Activated T-helper 9 cell treated with anti-CD3 and anti-CD28 coated beads, Interleukin-2, amount 50 U/mL, for 16 hours (primary cell): ENCODE results near the gene MGAT4A.
"Not testable (repeated sequence)": the region's sequence is repeated elsewhere in the genome, so short reads cannot be mapped to it uniquely, and the experiment has no call there.

Source experiments
- DNase-seq: peaks from one replicate; pipeline ENCODE4 v3.0.0-alpha.2; 2020; ENCODE audit warnings: low read depth

The MGAT4A gene

DNA sequence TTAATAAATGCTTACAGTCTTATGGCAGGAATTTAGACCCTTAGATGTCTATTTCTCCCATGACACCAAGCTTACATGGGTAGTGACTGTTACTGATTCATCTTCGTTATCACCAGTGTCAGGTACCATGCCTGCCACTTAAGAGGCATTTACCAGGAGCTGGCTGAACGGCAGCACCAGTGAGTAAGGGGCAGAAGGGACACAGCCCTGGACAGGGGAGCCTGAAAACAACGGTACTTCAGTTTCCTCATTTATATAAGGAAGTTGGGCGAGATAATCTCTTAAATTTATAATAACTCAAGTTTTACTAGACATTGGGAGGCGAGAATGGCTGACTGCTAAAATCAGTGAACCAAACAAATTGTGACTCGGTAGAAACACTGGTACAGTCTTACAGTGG lies 123.8 kb downstream of the MGAT4A start:
- DNase-seq = no peak

DNA sequence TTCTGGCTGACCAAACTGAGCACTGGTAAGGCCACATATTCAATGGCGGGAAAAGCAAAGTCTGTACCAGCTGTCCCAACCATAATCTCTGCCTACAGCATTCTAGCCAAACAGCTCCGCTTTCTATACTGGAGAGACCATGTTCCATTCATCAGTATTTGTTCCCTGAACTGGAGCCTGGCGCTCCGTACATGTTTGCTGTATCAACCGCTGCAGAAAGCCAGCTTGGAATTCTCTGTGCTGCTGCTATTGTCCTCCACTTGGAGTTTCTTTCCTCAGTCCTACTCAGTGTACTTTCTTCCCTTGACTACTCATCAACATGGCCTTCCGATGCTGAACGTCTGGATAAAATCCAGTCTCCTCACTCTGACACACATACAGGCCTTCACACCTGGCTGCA lies 124.5 kb downstream of the MGAT4A start:
- DNase-seq = no peak

GRCh38 chr2:98605076-98605475 lies 125.9 kb downstream of the MGAT4A start:
- DNase-seq = no peak

- DNase-seq = no peak
Measured at GRCh38 chr2:98604547-98604946, 126.4 kb downstream of the MGAT4A start.

GRCh38 chr2:98601532-98602132 lies 129.3 kb downstream of the MGAT4A start:
- no peak for DNase-seq

GRCh38 chr2:98598781-98599428 lies 132.0 kb downstream of the MGAT4A start:
- DNase-seq = no peak

GRCh38 chr2:98594665-98595064 lies 136.3 kb downstream of the MGAT4A start:
- DNase-seq = not testable (repeated sequence)

DNA sequence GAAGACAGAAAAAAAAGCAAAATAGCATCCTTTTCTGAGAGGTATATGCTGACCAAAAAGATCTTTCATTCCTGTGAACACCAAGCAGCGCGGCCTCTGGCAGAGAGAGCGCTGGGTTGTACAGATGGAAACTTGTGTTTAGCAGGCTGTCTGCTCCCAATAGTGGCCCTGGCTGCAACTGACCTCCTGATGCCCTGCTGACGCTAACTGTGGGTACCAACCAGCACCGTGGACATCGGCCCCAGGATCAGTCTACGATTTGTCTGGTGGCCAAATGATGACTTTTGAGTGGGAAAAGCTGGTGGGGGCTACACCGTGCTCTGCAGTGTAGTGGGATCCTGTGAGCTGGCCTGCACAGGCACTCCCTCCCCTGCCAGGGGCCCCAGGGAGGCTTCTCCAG lies 138.4 kb downstream of the MGAT4A start:
- DNase-seq = no peak

DNA sequence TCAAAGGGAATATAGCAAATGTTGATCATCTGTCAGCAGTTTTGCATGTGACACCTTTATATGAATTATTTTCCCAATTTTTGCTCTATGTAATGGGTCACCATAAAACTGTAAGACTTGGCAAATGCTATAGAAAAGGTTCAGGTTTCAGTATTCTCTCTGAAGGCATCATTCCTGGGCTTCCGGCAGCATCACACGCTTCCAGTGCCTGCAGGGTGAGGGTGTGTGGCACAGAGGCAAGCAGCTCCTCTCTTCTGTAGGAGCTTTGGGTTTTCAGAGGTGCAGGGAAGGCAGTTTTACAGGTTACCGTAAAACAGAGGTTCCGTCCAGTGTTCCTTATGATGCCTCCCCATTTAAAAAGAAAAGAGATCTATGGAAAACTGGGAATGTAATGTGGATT lies 141.4 kb downstream of the MGAT4A start:
- DNase-seq = no peak

DNA sequence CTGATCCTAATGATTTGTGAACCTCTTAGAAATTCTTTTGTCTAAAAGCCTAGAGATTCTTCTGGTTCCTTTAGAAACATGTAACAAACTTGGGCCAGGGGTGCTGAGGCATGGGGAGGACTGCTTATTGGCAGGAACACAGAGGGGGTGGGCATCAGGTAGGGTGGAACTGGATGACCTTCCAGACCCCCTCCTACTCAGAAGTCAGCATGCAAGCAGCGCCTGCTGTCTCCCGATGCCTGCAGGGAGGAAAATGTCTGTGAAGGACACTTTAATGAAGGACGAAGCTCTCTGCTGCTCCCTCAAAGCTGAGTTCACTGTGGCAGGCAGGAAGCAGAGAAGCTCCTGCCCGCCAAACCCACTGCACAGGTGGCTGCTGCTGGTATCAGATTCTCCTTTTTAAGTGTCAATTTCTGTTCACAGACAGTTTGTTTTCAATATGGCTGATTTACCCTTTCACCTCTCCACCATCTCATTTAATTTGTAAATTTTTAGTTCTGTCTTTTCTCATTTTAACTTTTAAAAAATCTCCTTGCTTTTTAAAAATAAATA lies 142.0 kb downstream of the MGAT4A start:
- DNase-seq = no peak

- DNase-seq = no peak
Measured at GRCh38 chr2:98586551-98587140, 144.3 kb downstream of the MGAT4A start.

DNA sequence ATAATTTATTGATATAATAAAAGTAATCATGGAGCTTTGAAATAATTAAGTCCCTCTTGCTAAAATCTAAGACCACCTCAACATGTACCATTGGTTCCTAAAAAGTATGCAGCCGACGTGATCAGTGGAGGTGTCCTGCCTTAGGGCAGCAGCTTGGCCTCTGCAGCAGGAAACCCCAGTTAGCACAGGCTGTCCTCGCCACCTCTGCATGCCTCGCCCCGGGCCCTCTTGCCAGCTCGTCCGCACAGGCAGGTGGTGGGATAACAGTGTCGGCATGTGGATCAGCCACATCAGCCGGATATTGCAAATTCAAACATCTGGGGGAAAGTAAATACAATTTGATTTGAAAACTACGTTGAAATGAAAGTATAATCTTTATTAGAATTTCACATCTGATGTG lies 145.5 kb downstream of the MGAT4A start:
- DNase-seq = no peak

- no peak for DNase-seq
Measured at GRCh38 chr2:98583816-98584618, 146.9 kb downstream of the MGAT4A start.

DNA sequence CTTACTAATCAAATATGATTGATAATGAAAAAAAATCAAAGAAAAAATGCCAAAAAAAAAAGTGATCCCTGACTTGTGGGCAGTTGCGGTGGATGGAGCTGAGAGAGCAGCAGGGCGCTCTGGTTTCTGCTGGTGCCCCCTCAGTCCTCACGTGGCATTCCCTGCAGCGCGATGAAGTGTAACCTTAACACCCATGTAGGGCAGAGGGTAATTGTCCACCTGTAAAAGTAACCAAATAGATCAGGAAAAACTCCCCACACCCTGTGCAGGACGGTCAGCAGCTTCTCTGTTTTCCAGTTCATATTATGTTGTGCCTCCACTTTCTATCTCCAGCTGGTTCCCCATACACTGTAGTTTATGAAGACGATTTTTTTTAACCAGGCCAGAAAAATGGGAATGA lies 147.7 kb downstream of the MGAT4A start:
- no peak for DNase-seq

DNA sequence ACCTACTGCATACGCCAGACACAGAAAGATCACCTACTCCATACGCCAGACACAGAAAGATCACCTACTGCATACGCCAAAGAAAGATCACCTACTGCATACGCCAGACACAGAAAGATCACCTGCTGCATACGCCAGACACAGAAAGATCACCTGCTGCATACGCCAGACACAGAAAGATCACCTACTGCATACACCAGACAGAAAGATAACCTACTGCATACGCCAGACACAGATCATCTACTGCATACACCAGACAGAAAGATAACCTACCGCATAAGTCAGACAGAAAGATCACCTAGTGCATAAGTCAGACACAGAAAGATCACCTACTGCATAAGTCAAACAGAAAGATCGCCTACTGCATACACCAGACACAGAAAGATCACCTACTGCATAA lies 148.4 kb downstream of the MGAT4A start:
- DNase-seq = no peak

GRCh38 chr2:98580656-98581284 lies 150.2 kb downstream of the MGAT4A start:
- DNase-seq = no peak

DNA sequence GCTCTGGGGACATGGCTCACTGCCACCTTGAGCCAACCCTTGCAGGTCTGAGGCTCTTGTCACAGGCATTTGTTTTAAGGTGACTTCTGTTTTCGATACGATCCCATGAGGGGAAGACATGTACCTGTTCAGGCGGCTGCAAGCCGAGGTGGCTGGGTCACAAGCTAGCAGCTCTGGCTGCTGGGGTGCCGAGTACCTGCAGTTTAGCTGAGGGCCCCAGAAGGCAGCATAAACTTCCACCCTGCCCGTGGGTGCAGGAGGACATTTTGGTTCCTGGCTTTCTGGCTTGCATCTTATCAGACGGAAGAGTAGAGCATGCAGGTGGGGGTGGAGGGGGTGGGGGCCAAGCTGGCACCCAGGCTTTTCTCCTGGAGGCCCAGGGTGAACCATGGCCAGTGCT lies 151.0 kb downstream of the MGAT4A start:
- DNase-seq = no peak

DNA sequence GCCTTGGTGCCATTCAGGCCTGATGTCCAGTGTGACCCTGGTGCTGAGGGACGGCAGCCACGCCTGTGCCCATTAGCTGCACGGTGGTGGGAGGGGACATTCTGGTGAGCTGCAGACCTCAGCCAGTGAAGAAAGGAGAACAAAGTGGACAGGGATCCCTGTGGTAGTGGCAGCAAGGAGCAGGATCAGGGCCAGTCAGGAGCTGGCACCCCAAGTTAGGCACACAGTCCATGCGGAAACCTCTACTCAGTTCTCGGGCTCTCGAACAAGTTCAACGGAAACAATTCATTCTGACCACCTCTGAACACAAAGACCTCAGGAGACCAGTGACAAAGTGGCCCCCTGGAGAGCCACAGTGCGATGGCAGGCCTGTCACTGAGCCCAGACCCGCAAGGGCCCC lies 152.7 kb downstream of the MGAT4A start:
- no peak for DNase-seq

DNA sequence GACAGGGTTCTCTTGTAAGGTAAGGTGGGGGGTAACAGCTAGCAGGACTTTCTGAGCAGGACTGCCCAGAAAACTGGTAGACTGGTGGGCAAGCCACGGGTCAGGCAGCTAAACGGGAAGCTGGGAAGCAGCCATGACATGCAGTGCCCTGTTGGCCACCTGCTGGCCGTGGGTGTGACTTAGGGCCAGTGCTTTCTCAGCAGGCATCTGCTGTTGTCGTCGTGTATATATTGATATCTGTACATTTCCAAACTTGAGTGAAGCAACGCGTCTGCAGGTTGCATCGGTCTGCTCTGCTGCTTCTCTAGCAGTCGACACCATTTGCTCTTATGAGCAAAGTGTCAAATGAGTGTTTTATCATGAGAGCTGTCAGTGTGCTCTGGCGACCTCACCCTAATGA lies 153.6 kb downstream of the MGAT4A start:
- no peak for DNase-seq

GRCh38 chr2:98576666-98577312 lies 154.1 kb downstream of the MGAT4A start:
- DNase-seq = no peak

DNA sequence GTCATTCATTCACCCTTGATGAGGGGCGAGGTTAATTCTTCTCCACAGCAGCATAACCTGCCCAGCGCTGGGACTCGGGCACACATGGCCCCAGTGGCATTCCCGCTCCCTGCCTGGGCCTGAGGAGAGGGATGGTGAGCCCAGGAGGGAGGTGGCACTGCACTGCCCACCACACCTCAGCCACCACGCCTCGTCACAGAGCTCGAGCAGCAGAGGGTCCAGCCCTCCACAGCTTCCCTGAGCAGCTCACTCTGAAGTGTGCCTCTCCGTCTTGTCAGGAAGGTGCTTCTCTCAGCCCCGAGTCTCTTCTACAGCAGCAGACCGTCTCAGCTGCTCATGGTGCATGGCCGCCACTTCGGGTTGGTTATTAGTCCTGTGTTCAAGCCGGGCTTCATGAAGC lies 157.5 kb downstream of the MGAT4A start:
- DNase-seq = no peak

- no peak for DNase-seq
Measured at GRCh38 chr2:98572676-98573075, 158.3 kb downstream of the MGAT4A start.
